Cardiac muscle cell (in vitro differentiated cells and primary cell): Measurements from ENCODE around the gene RASAL2. TPM values are rescaled to one million over a fixed set of nuclear protein-coding genes. Genes with fewer than 3 reads are reported as not detected.

Experiments used
- DNase-seq, 2 donors: peaks; one replicate each; pipeline versions ENCODE4 v3.0.0 to v3.0.0-alpha.2; 2010 to 2017; ENCODE audit warnings: low read depth in 1 of 2, low spot score in 1 of 2
- H3K27ac ChIP-seq: fragments of 200-600 bp; sonication (generic); 2 replicates; pipeline ENCODE4 v1.5.1; 2016
- H3K27me3 ChIP-seq: fragments of 200-600 bp; sonication (generic); 2 replicates; pipeline ENCODE4 v1.6.0; 2016; ENCODE audit warnings: control low read depth
- H3K36me3 ChIP-seq: fragments of 200-600 bp; sonication (generic); 2 replicates; pipeline ENCODE4 v1.5.1; 2016; ENCODE audit warnings: control low read depth
- H3K4me1 ChIP-seq: fragments of 200-600 bp; sonication (generic); 2 replicates; pipeline ENCODE4 v1.8.1; 2017; ENCODE audit warnings: low read depth, mild to moderate bottlenecking, mixed run types
- H3K4me3 ChIP-seq: fragments of 200-600 bp; sonication (generic); 2 replicates; pipeline ENCODE4 v1.5.1; 2016; ENCODE audit warnings: mild to moderate bottlenecking
- H3K9me3 ChIP-seq: fragments of 200-600 bp; sonication (generic); 2 replicates; pipeline ENCODE4 v1.5.1; 2017; ENCODE audit warnings: low read depth, mild to moderate bottlenecking, control low read depth
- CTCF ChIP-seq: IDR thresholded peaks from 2 replicates; pipeline ENCODE4 v1.5.1; 2012; ENCODE audit warnings: low read depth, mild to moderate bottlenecking, low read length
- polyA plus RNA-seq: library from polyadenylated mRNA; unstranded; fragments of >200 nt; fragmentation: Nextera tagmentation; extraction: Ambion mirVana; gene quantifications from 2 replicates; pipeline ENCODE4 v1.2.1, GENCODE V29; 2016
- total RNA-seq: library from RNA; depleted of rRNA; stranded (reverse); fragments of >200 nt; gene quantifications from 2 replicates; pipeline ENCODE4 v1.2.3, GENCODE V29; 2016

RASAL2 gene
- total and polyA plus RNA-seq, 2 experiments from 2014 or later, result 11.2 to 35.3 TPM

- Histone ChIP-seq H3K36me3 (no peaks in the 10 kb centered on the region), H3K27ac (no peak overlapping the region), H3K4me3 (no peak overlapping the region), H3K4me1 (peaks cover 4% of the 10 kb centered on the region), H3K9me3 (no peaks in the 10 kb centered on the region), H3K27me3 (no peaks in the 10 kb centered on the region)
- no peak for DNase-seq
- no peak for TF ChIP-seq CTCF
These were observed 259.0 kb downstream of the RASAL2 start for GRCh38 chr1:178352790-178353416.

GRCh38 chr1:178353524-178353923 lies 259.6 kb downstream of the RASAL2 start:
- H3K36me3 ChIP-seq, result no peaks in the 10 kb centered on the region
- peaks cover 4% of the 10 kb centered on the region for H3K4me1 ChIP-seq
- H3K27ac ChIP-seq, result no peak overlapping the region
- no peaks in the 10 kb centered on the region for H3K9me3 ChIP-seq
- no peak overlapping the region for H3K4me3 ChIP-seq
- no peak for DNase-seq
- no peaks in the 10 kb centered on the region for H3K27me3 ChIP-seq
- no peak for TF ChIP-seq CTCF

- Histone ChIP-seq H3K4me1 (peaks cover 2% of the 10 kb centered on the region), H3K9me3 (no peaks in the 10 kb centered on the region), H3K36me3 (no peaks in the 10 kb centered on the region), H3K4me3 (no peak overlapping the region), H3K27ac (no peak overlapping the region), H3K27me3 (no peaks in the 10 kb centered on the region)
- no peak for TF ChIP-seq CTCF
- DNase-seq, result no peak
These were observed 260.9 kb downstream of the RASAL2 start for GRCh38 chr1:178354816-178355215.

- no peak overlapping the region for H3K27ac ChIP-seq
- no peaks in the 10 kb centered on the region for H3K36me3 ChIP-seq
- no peaks in the 10 kb centered on the region for H3K9me3 ChIP-seq
- DNase-seq, result no peak
- H3K27me3 ChIP-seq, result no peaks in the 10 kb centered on the region
- no peak overlapping the region for H3K4me3 ChIP-seq
- H3K4me1 ChIP-seq, result no peaks in the 10 kb centered on the region
- TF ChIP-seq CTCF, result no peak
These were observed 262.4 kb downstream of the RASAL2 start for GRCh38 chr1:178356299-178356698.

- Histone ChIP-seq H3K9me3 (no peaks in the 10 kb centered on the region), H3K4me3 (no peak overlapping the region), H3K36me3 (no peaks in the 10 kb centered on the region), H3K27me3 (no peaks in the 10 kb centered on the region), H3K27ac (no peak overlapping the region), H3K4me1 (no peaks in the 10 kb centered on the region)
- DNase-seq, result no peak
- TF ChIP-seq CTCF, result no peak
These were observed 264.6 kb downstream of the RASAL2 start for GRCh38 chr1:178358456-178358855.
